Gastroesophageal sphincter (tissue), 3 donors: ENCODE measurements around the gene ALK.

ENCODE experiments used
- POLR2A ChIP-seq, 2 donors: fragments of 450-650 bp; IDR thresholded peaks; one replicate each; pipeline ENCODE4 v1.6.1; 2017; ENCODE audit warnings: antibody characterized with exemption in 2 of 2, mild to moderate bottlenecking in 2 of 2, moderate library complexity in 1 of 2
- TF ChIP-seq, protein P1 (sequence below), 4 experiments: fragments of 200-600 bp in 2 of 4; fragments of 450-650 bp in 2 of 4; sonication (generic) in 1 of 4; IDR thresholded peaks; one replicate each; pipeline ENCODE4 v1.5.1; 2017 to 2019; ENCODE audit warnings: antibody characterized with exemption in 4 of 4, mild to moderate bottlenecking in 2 of 4, moderate library complexity in 2 of 4

DNA sequence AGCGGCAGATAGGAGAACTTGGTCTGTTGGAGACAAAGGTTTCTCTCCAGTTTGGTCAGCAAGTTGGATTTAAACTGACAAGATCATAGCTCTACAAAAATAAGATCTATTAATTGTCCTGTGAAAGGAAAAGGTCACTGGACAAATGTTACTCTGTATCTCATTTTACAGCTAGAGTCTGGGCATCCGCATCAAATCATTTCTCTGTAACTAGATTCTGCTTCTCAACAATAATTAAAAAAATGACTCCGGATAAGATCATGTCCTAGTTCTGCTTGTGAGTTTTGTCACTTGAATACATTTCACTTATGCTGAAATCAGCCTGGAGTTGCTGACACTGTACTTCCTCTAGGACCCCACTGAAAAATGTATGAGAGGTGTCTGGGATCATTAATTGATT, 310.8 kb downstream of the ALK start:
- TF ChIP-seq, protein P1, sequence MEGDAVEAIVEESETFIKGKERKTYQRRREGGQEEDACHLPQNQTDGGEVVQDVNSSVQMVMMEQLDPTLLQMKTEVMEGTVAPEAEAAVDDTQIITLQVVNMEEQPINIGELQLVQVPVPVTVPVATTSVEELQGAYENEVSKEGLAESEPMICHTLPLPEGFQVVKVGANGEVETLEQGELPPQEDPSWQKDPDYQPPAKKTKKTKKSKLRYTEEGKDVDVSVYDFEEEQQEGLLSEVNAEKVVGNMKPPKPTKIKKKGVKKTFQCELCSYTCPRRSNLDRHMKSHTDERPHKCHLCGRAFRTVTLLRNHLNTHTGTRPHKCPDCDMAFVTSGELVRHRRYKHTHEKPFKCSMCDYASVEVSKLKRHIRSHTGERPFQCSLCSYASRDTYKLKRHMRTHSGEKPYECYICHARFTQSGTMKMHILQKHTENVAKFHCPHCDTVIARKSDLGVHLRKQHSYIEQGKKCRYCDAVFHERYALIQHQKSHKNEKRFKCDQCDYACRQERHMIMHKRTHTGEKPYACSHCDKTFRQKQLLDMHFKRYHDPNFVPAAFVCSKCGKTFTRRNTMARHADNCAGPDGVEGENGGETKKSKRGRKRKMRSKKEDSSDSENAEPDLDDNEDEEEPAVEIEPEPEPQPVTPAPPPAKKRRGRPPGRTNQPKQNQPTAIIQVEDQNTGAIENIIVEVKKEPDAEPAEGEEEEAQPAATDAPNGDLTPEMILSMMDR (IDR thresholded peaks at IDR 0.05): no peak
- TF ChIP-seq POLR2A (IDR thresholded peaks at IDR 0.05): no peak
